HepG2 (cell line): ENCODE results near the gene CAB39. TPM values are rescaled to one million over a fixed set of nuclear protein-coding genes. Genes with fewer than 3 reads are reported as not detected.

Source experiments
- ADNP ChIP-seq: sonication (generic); formaldehyde crosslinking; IDR thresholded peaks from 2 replicates; pipeline ENCODE4 v1.4.0; 2020; ENCODE audit warnings: missing genetic modification reagents
- ATF7-NPFF ChIP-seq: sonication (generic); formaldehyde crosslinking; IDR thresholded peaks from 2 replicates; pipeline ENCODE4 v1.8.1; 2023; ENCODE audit warnings: mild to moderate bottlenecking, low read depth, missing genetic modification reagents, moderate library complexity
- EED ChIP-seq: sonication (generic); formaldehyde crosslinking; IDR thresholded peaks from 2 replicates; pipeline ENCODE4 v1.5.0; 2020; ENCODE audit warnings: mild to moderate bottlenecking, missing genetic modification reagents
- GRHL1 ChIP-seq: sonication (generic); formaldehyde crosslinking; conservative IDR thresholded peaks from 2 replicates; pipeline ENCODE4 v1.8.0; 2022; ENCODE audit warnings: missing genetic modification reagents
- HMG20B ChIP-seq: conservative IDR thresholded peaks from 2 replicates; pipeline ENCODE4 v1.6.1; 2016; ENCODE audit warnings: missing genetic modification reagents, missing compliant biosample characterization
- HMGXB4 ChIP-seq, 2 experiments: sonication (generic) in 1 of 2; formaldehyde crosslinking in 1 of 2; IDR thresholded peaks; 2 replicates each; pipeline versions ENCODE4 v1.4.0 to v1.6.1; 2018 to 2020; ENCODE audit warnings: missing genetic modification reagents in 2 of 2, borderline replicate concordance in 1 of 2, low read depth in 1 of 2, mild to moderate bottlenecking in 1 of 2, missing biosample characterization in 1 of 2
- HNRNPUL1 ChIP-seq: fragments of 200-400 bp; formaldehyde crosslinking; IDR thresholded peaks from 2 replicates; pipeline ENCODE4 v1.6.1; 2017; ENCODE audit warnings: low read depth, mild to moderate bottlenecking, low read length, moderate library complexity
- ONECUT2 ChIP-seq: sonication (generic); formaldehyde crosslinking; IDR thresholded peaks from 2 replicates; pipeline ENCODE4 v1.4.0; 2020; ENCODE audit warnings: missing genetic modification reagents
- PHF21A ChIP-seq: sonication (generic); formaldehyde crosslinking; IDR thresholded peaks from 2 replicates; pipeline ENCODE4 v1.5.0; 2020; ENCODE audit warnings: mild to moderate bottlenecking, missing genetic modification reagents
- PHF8 ChIP-seq: sonication (generic); formaldehyde crosslinking; IDR thresholded peaks from 2 replicates; pipeline ENCODE4 v1.5.0; 2020; ENCODE audit warnings: missing genetic modification reagents
- PRDM4 ChIP-seq: sonication (generic); formaldehyde crosslinking; IDR thresholded peaks from 2 replicates; pipeline ENCODE4 v1.9.0; 2021; ENCODE audit warnings: missing genetic modification reagents, borderline replicate concordance
- RBM39 ChIP-seq: fragments of 200-400 bp; formaldehyde crosslinking; IDR thresholded peaks from one replicate; pipeline ENCODE4 v1.6.1; 2018; ENCODE audit warnings: antibody characterized with exemption, mild to moderate bottlenecking, low read depth, low read length; ENCODE audit not compliant: poor library complexity, severe bottlenecking
- RFX1 ChIP-seq: fragments of 450-650 bp; IDR thresholded peaks from 2 replicates; pipeline ENCODE4 v1.6.1; 2017
- RFX3 ChIP-seq: IDR thresholded peaks from 2 replicates; pipeline ENCODE4 v1.6.1; 2016; ENCODE audit warnings: missing biosample characterization, missing genetic modification reagents
- SETDB1 ChIP-seq: sonication (generic); formaldehyde crosslinking; IDR thresholded peaks from 2 replicates; pipeline ENCODE4 v1.5.1; 2020; ENCODE audit warnings: missing genetic modification reagents, mild to moderate bottlenecking, borderline replicate concordance
- SRSF4 ChIP-seq: fragments of 200-400 bp; formaldehyde crosslinking; IDR thresholded peaks from one replicate; pipeline ENCODE4 v1.6.1; 2018; ENCODE audit warnings: mild to moderate bottlenecking, low read depth, low read length, moderate library complexity; ENCODE audit not compliant: poor library complexity, severe bottlenecking
- THAP8 ChIP-seq: sonication (generic); formaldehyde crosslinking; IDR thresholded peaks from 2 replicates; pipeline ENCODE4 v1.5.1; 2020; ENCODE audit warnings: missing genetic modification reagents, mild to moderate bottlenecking, borderline replicate concordance
- ZNF101 ChIP-seq: sonication (generic); formaldehyde crosslinking; IDR thresholded peaks from 2 replicates; pipeline ENCODE4 v1.4.0; 2020; ENCODE audit warnings: mild to moderate bottlenecking, low read depth, missing genetic modification reagents, borderline replicate concordance
- ZNF800 ChIP-seq: sonication (generic); formaldehyde crosslinking; IDR thresholded peaks from 2 replicates; pipeline ENCODE4 v1.4.0; 2020; ENCODE audit warnings: missing genetic modification reagents
- polyA plus RNA-seq, 8 experiments: library from polyadenylated mRNA; depleted of rRNA in 3 of 8; stranded (reverse) in 7 of 8; unstranded in 1 of 8; fragments of >200 nt; fragmentation: Illumina TruSeq in 4 of 8; extraction: Trizol in 4 of 8; gene quantifications; 2 replicates each; pipeline versions ENCODE4 v1.2.1 to v1.2.3, GENCODE V29; 2011 to 2016; ENCODE audit warnings: low read depth in 4 of 8, missing spikeins in 1 of 8, mixed read lengths in 1 of 8; ENCODE audit not compliant: insufficient read depth in 1 of 8
- total RNA-seq, 5 experiments: library from RNA; depleted of rRNA; stranded (reverse); fragments of >200 nt; fragmentation: Illumina TruSeq; extraction: Trizol; gene quantifications; 2 replicates each; pipeline ENCODE4 v1.2.3, GENCODE V29; 2016; ENCODE audit warnings: low read depth in 1 of 5

Gene CAB39
- total and polyA plus RNA-seq, 2 of the 13 experiments (the other 11 are each of a cell fraction or from before 2014, with no cell fraction given) = 19.3 to 45.3 TPM

- TF ChIP-seq PHF21A (CRISPR knock-in tag) (peak; percentile 61; the same call in 1 of the 2 replicates), SRSF4 (no peak), RFX3 (no peak), PHF8 (CRISPR knock-in tag) (peak; percentile 78), ATF7-NPFF (peak; percentile 87), EED (no peak), GRHL1 (CRISPR knock-in tag) (no peak), HNRNPUL1 (no peak; the same call in 1 of the 2 replicates), THAP8 (no peak; the same call in 1 of the 2 replicates), HMGXB4 (CRISPR knock-in tag; IDR thresholded peaks at IDR 0.05; ENCODE audit: borderline replicate concordance in 1 of 2, low read depth in 1 of 2) (peak; percentile 95 to 96), ZNF800 (no peak; the same call in 1 of the 2 replicates), PRDM4 (CRISPR knock-in tag) (no peak), ONECUT2 (CRISPR knock-in tag) (no peak), RFX1 (no peak), ZNF101 (CRISPR knock-in tag) (no peak), SETDB1 (CRISPR knock-in tag) (no peak), RBM39 (peak; percentile 46), ADNP (CRISPR knock-in tag) (no peak), HMG20B (CRISPR knock-in tag) (no peak)
These were observed at the start of gene CAB39 (continued) for GRCh38 chr2:230712443-230713330.
